NCI-H526 (cell line): ENCODE data around the gene PLAGL2.
"Not testable (repeated sequence)": the region's sequence is repeated elsewhere in the genome, so short reads cannot be mapped to it uniquely, and the experiment has no call there.

Source experiments
- DNase-seq, 2 experiments: peaks; one replicate each; lab custom pipeline; 2025; lab: John Stamatoyannopoulos, UW

Gene PLAGL2

GRCh38 chr20:32204205-32205109 lies 3.1 kb downstream of the PLAGL2 start:
- DNase-seq = no peak

GRCh38 chr20:32203356-32204204 lies 4.0 kb downstream of the PLAGL2 start:
- no peak for DNase-seq

GRCh38 chr20:32201977-32202363 lies 5.6 kb downstream of the PLAGL2 start:
- DNase-seq = no peak

- no peak for DNase-seq
Measured at GRCh38 chr20:32201296-32201976, 6.1 kb downstream of the PLAGL2 start.

- no peak for DNase-seq
Measured at GRCh38 chr20:32199006-32199405, 8.5 kb downstream of the PLAGL2 start.

GRCh38 chr20:32197136-32197535 lies 10.4 kb downstream of the PLAGL2 start:
- not testable (repeated sequence) for DNase-seq

- not testable (repeated sequence) for DNase-seq
Measured at GRCh38 chr20:32196613-32197012, 10.9 kb downstream of the PLAGL2 start.

- no peak for DNase-seq
Measured at GRCh38 chr20:32195581-32195980, 12.0 kb downstream of the PLAGL2 start.

GRCh38 chr20:32193996-32194395 lies 13.5 kb downstream of the PLAGL2 start:
- no peak for DNase-seq

- DNase-seq = not testable (repeated sequence)
Measured at GRCh38 chr20:32193336-32193735, 14.2 kb downstream of the PLAGL2 start.

GRCh38 chr20:32192698-32193097 lies 14.8 kb downstream of the PLAGL2 start:
- DNase-seq = no peak

- DNase-seq = no peak
Measured at GRCh38 chr20:32191873-32192272, 15.7 kb downstream of the PLAGL2 start.

- no peak for DNase-seq
Measured at GRCh38 chr20:32191422-32191821, 16.1 kb downstream of the PLAGL2 start.

GRCh38 chr20:32190616-32191415 lies 16.7 kb downstream of the PLAGL2 start:
- DNase-seq = peak; percentile 66 to 68

GRCh38 chr20:32189691-32190615 lies 17.6 kb downstream of the PLAGL2 start:
- DNase-seq = peak; percentile 68 to 72

GRCh38 chr20:32189123-32189410 lies 18.5 kb downstream of the PLAGL2 start:
- DNase-seq = no peak

GRCh38 chr20:32188376-32189122 lies 19.0 kb downstream of the PLAGL2 start:
- DNase-seq = no peak

GRCh38 chr20:32186506-32186905 lies 21.0 kb downstream of the PLAGL2 start:
- DNase-seq = no peak

- DNase-seq = no peak
Measured at GRCh38 chr20:32184961-32185603, 22.5 kb downstream of the PLAGL2 start.
